GM19463 (cell line): ENCODE data around the gene PIN1.

ENCODE experiments used
- ATAC-seq: cut with Tn5 transposase; IDR thresholded peaks from one replicate; pipeline ENCODE4 v1.9.1; 2021; ENCODE audit warnings: mild to moderate bottlenecking, moderate library complexity; ENCODE audit not compliant: unreplicated experiment

PIN1 gene

DNA sequence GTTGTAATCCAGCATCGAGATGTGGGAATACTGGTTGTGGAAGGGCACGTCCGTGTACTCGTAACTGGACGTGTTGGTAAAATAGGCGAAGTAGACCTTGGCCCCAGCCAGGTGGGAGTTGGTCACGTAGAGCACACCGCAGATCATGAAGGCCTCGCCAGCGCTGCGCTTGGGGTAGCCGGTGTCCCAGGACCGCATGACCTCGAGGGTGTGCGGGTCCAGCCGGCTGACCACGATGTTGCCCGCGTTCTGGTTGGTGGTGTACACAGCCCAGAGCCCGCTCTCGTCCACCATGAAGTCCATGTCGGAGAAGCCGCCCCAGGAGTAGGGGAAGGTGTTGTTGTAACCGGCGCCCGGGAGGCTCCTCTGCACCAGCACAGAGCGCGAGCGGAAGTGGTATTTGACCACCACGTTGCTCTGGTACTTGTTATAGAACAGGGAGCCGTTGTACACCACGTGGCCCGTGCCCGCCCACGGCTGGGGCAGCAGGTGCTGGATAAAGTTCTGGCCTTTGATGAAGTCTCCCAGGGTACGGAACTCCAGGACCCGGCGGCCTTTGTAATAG lies 19.2 kb downstream of the PIN1 start:
- no peak for ATAC-seq

DNA sequence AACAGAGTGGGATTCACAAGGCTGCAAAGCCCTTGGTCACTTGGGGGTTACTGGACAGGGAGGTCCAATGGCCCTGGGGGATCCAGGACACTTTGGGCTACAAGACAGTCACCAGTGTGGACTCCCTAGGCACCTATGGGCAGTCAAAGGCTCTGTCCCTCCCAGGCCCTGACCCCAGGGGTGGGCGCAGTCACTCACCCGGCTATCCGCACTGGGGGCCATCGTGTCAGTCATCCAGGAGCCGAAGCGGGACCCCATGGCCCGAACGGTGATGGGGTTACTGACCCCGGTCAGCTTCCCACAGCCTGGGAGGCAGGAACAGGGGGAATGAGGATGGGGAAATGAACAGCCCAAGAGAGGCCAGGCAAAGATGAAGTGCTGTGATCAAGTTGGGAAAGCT lies 21.5 kb downstream of the PIN1 start:
- ATAC-seq = no peak

DNA sequence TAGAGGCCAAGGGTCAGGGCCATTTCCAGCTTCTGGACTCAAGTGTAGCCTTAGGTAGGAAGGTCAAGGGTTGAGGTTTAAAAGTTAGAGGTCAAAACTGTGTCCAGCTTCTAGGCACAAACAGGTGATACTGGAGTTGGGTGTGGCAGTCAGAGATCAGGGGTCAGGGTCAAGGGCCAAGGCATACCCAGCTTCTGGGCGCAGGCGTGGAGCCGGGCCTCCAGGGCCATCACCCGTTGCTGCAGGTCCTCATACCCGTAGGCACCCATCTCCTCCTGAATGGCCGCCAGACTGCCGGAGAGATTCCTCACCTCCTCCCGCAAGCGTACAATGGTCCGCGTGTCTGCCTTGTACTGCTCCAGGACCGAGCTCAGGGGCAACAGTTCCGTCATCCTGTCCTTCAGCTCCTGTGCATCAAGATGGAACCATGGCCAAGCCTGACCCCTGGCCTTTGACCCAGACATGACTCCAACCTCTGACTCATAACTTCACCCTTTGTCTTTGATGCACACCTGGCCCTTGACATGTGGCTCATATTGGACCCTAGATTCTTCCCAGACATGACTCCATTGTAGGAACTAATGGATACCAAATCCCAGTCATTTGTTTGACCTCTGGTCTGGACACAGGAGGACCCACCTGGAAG lies 22.1 kb downstream of the PIN1 start:
- ATAC-seq = no peak

DNA sequence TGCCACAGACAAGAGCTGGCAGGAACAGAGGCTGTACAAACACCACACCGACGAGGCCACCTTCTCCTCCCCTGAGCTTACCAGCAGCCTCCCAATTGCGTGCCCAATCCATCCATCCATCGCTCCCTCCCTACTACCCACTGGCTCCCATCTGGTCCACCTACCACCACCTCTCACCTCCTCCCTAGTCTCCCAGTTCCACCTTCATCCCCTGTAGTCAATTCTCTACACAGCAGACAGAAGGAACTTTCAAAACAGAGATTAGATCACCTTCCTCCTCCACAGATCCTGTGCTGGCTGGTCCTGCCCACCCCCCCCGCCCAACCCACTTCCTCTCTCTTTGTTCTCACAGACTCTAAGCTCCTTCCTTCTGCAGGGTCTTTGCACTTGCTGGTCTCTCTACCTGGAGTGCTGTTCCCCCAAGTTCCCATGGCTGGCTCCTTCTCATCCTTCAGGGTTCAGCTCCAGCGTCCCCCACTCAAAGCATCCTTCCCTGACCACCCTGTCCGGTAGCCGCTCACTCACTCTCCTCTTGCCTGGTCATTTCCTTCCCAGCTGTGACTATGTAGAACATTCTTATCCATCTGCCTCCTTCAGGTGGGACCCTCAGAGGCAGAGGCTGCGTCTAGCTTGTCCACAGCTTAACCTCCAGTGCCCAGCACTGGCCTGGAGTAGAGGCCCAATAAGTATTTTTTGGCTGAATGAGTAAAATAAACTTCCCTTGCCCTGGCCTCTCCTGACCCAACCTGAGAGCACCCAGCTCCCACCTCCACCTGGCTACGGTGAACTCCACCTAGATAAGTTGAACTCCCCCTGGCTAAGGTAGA lies 23.0 kb downstream of the PIN1 start:
- ATAC-seq = no peak

DNA sequence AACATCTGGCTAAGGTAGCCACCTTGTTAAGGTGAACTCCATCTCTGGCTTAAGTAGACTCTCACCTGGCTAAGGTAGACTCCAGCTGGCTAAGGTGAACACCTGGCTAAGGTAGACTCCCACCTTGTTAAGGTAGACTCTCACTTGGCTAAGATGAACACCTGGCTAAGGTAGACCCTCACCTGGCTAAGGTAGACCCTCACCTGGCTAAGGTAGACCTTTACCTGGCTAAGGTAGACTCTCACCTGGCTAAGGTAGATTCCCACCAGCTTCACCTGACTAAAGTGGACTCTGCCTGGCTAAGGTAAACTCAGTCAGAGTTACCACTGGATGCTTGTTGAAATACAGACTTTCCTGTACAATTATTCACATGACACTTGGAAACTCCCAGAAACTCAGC lies 23.6 kb downstream of the PIN1 start:
- no peak for ATAC-seq

DNA sequence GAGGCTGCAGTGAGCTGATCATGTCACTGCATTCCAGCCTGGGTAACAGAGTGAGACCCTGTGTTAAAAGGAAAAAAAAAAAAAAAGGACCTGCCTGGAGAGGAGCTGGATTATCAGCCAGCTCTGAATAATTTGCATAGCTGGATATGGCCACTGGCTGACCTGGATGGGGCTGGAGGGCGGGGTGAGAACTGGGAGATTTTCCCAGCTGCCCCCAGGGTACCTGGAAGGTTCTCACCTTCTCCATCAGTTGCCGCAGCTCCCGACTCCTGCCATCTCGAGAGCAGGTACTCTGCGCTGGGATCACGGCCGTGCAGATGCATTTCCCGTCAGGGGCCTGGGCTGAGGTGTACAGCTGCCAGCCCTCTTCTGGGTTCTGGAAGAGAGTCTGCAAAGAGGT lies 25.3 kb downstream of the PIN1 start:
- ATAC-seq = no peak

DNA sequence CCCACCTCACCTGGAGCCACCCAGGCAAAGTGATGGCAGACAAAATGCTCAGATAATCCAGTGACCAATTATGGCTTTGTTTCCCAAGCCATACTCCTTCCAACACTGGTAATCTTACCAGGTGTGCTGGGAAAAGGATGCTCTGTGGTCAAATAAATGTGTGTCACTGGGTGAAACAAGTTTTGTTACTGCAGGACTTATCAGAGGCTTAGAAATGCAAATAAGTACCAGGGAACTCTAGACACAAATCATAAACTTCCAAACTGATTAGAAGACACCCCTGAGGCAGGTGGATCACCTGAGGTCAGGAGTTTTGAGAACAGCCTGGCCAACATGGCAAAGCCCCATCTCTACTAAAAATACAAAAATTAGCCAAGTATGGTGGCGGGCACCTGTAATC lies 26.4 kb downstream of the PIN1 start:
- ATAC-seq = no peak

DNA sequence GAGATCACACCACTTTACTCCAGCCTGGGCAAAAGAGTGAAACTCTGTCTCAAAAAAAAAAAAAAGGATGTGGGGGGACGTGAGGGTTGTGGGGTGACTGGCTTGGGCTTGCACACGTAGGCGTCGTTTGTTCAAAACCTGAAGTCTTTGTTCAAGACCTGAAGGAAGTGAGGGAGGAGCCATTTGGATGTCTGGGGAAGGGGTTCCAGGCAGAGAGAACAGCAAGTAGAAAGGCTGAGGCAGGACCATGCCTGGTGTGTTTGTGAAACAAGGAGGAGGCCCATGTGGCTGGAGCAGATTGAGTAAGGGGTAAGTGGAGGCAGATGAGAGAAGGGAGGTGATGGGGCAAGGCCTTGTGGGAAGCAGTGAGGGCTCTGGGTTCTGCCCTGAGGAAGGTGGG lies 27.8 kb downstream of the PIN1 start:
- ATAC-seq = no peak

DNA sequence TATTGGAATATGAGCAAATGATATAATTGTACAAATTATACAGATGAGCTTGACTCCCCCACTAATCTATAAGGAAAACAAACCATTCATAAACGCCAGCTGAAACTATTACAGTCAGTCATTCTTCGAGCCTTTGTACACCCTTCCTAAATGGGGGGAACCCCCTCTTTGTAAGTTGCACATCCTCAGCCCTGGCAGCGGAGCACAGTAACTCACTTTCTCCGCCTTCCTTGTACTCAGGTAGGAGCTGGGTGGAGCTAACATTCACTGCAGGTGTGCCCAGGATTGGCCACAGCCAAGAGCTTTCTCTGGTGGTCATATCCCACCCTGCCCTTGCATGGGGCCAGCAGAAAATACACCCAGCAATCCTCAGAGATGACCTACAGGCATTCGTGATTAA lies 28.6 kb downstream of the PIN1 start:
- ATAC-seq = no peak

DNA sequence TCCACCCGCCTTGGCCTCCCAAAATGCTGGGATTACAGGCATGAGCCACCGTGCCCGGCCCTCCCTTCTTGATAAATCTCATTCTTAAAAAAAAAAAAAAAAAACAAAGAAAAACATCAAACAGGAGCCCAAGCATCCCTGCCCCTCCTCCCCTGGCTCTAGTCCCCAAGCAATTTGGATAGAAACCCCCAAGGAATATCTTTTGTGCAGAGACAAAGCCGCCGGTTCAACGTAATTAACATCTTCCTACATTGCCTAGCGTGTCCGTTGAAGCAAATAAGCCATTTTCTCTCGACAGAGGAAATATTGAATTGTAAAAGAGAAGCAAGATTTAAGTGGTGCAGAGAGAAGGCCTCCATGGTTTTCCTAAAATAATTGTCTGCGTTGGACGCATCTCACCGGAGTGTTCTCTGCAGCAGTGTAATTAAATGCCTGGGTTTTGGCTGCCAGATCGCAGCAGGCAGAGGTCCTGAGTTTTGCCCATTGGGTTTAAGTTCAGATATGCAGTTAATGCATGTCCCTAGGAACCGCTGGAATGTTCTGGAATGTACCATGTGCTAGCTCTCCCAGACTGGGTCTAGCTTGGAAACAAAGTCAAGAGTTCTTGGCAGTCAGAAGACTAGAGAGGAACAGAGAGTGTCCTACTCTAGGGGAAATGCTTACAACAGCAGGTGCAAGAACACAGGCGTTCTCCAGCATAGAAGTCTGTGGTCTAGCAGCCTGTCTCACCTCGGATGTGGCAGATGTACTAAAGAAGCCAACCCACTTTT lies 30.8 kb downstream of the PIN1 start:
- no peak for ATAC-seq

DNA sequence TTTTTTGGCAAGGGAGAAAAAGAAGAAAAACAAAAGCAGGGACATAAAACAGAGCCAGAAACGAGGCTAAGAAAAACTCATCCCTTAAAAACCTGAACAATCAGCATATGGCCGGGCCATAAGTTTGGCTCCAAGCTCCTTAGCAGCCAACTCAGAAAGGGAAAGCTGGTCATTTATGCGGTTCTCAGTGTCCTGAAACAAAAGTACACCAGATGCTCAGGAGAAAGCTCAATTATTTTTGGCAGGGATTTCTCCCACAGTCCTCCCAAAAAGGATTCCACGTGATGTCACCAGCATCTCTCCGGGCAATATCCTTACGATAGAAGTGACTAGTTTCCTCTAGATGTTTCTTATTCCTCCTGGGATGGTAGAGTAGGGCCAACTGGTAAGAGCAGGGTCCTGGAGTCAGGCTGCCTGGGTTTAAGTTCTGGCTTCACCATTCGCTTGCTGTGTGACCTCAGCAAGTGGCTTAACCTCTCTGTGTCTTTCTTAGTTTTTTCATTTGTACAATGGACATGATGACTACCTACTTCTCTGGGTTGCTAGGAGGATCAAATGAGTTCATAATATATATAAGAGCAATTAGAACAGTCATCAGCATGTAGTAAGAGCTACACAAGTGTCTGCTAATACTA lies 34.0 kb downstream of the PIN1 start:
- no peak for ATAC-seq

DNA sequence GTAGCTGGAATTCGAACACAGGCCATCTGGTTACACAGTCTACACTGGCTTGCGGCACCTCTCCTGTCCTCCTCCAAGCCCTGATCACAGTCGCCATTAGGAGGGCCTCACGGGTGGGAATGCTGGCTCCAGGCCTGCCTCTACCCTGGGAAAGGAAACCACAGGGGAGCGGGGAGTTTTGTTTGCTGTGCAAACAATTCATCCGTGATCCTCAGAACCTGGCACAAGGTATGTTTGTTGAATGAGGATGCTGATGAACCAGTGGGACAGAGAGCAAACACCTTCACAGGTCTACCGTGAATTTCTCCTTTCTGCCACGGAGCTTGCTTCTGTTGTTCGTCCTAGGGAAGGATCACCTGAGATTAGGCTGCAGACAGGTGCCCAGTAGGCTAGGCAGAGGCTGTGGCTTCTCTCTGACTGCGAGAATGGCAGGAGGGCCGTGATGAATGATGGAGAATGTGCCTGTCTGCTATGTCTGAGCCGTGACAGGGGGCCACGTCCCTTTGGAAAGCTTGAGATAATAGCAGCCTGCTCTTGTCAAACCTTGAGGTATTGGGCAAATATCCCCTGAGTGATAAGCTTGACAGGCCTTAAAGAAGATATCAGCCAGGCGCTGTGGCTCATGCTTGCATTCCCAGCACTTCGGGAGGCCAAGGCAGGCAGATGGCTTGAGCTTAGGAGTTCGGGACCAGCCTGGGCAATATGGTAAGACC lies 36.7 kb downstream of the PIN1 start:
- ATAC-seq = no peak

DNA sequence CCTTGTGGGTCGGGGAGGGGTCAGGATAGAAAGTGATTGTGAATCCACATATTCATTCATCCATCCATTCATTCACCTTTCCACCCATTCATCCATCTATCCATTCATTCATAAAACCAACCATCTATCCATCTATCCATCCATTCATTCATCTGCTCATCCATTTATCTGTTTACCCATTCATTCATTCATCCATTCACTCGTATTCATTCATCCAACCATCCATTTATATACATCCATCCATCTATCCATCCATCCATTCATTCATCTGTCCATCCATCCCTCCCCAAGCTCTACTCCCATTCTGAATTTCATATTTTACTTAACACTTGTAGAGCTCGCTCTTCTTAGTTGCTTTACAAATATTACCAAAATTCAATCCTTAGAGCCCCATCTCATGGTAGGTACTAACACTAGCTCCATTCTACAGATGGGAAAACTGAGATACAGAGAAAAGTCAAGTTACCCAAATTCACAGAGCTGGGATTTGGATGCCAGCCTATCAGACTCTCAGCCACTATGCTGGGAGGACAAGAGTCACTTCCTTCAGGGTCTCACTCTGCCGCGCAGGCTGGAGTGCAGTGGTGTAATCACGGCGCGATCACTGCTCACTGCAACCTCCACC lies 37.6 kb downstream of the PIN1 start:
- no peak for ATAC-seq

DNA sequence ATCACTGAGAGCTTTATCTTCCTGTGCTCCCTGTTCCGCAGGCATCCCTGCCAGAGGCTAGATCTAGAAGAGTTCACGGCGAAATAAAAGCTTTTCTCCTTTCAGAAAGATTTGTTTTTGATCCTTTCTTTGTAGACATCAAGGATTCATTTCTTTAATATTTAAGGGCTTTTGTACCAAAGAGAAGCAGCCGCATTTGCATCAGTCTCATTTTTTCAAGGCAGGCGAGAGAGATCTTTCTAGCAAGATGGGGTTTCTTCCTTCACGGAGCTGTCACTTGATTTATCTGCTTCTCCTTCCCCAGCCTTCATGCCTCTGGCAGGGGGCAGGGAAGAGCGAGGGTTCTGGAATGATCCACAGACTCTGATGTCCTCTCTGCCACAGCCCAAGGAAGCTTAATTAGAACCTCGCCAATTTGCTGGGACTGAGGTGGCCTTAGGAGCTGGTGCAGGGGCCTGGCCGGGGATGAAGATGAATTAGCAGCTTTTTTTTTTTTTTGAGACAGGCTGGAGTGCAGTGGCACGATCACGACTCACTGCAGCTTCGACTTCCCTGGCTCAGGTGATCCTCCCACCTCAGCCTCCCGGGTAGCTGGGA lies 40.0 kb downstream of the PIN1 start:
- ATAC-seq = no peak

DNA sequence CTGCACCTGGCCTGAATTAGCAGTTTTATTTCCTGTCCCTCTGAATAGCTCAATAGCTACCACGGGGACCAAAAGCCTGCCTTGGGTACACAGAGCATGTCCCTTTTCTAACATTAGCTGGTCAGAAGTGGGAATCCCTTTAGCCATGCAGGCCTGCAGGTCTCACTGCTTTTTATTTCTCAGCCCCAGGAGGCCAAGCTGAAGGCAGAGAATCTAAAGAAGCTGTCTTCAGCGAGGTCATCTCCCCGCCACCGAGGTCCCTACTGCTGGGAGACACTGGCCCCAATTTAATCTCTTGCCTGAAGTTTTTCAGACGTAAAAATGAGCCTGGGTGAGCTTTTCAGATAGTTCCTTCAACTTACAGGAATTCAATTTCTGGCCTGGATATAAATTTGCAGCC lies 40.7 kb downstream of the PIN1 start:
- no peak for ATAC-seq

DNA sequence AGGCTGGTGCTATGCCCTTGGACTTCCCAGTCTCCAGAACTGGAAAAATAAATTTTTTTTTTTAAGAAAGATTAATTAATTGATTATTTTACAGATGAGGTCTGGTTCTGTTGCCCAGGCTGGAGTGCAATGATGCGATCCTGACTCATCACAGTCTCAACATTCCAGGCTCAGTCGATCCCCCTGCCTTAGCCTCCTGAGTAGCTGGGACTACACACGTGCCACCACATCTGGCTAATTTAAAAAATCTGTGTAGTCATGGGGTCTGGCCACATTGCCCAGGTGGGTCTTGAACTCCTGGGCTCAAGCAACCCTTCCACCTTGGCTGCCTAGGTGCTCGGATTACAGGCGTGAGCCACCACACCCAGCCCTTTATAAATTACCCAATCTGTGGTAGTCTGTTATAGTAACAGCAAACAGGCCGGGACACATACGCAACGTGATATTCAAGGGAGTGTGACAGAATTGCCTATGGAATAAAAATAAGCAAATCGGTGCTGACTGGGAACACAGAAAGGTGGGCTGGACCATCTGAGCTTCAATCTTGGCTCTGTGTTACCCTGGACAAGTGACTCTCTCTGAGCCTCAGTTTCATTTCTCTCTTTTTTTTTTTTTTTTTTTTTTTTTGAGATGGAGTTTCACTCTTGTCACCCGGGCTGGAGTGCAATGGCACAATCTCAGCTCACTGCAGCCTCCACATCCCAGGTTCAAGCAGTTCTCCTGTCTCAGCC lies 42.8 kb downstream of the PIN1 start:
- no peak for ATAC-seq

DNA sequence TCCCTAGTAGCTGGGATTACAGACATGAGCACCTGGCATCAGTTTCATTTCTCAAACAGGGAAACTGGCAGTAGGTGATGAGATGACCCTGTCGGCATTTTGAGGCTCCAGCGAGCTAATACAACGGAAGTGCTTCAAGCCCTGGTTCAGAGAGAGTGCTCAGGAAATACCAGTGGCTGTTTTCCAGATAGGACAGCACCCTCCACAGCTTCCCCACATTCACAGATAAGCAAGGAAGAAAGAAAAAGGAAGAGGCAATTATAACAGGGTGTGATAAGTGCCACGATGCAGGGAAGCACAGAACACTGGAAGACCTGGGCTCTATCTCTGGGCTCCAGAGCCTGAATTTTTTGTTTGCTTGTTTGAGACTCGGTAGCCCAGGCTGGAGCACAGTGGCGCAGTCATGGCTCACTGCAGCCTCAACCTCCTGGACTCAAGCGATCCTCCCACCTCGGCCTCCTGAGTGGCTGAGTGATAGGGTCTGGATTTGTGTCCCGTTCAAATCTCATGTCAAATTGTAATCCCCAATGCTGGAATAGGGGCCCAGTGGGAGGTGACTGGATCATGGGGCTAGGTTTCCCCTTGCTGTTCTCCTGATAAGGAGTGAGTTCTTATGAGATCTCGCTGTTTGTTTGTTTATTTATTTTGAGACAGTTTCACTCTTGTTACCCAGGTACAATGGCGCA lies 43.5 kb downstream of the PIN1 start:
- ATAC-seq = no peak

DNA sequence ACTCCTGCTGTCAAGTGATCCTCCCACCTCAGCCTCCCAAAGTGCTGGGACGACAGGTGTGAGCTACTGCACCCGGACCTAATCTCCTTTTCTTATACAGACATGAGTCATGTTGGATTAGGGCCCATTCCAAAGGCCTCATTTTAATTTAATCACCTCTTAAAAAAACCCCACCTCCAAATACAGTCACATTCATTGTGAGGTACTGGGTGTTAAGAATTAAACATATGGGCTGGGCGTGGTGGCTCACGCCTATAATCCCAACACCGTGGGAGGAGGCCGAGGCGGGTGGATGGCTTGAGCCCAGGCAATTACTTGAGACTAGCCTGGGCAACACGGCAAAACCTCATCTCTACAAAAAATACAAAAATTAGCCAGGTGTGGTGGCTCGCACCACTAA lies 46.6 kb downstream of the PIN1 start:
- no peak for ATAC-seq
